ENCODE measurements around the gene CLIP4.

The CLIP4 gene

GRCh38 chr2:29114946-29115609 is at the start of gene CLIP4:
Gene CLIP4, plus strand, starts transcription at chr2:29115415. Its CDS starts 5,974 bp downstream, at chr2:29121389.
- Histone ChIP-seq H3K27ac (ENCODE audit: poor library complexity, severe bottlenecking) (peak within 1 kb of the TSS; percentile 98), H3K4me1 (ENCODE audit: insufficient read depth, poor library complexity, severe bottlenecking) (peaks cover 47% of the 10 kb centered on the region), H3K36me3 (ENCODE audit: low read depth) (peaks cover 10% of the 10 kb centered on the region; the same call in 1 of the 2 replicates), H3K9me3 (ENCODE audit: severe bottlenecking) (no peaks in the 10 kb centered on the region), H3K27me3 (ENCODE audit: insufficient read depth, poor library complexity, severe bottlenecking) (no peaks in the 10 kb centered on the region), H3K4me3 (ENCODE audit: severe bottlenecking) (peak within 1 kb of the TSS; percentile 54)
- TF ChIP-seq CTCF (IDR thresholded peaks at IDR 0.05; ENCODE audit: poor library complexity, severe bottlenecking), result no peak
- ATAC-seq (ENCODE audit: low read depth) (peak; percentile 11; the same call in 1 of the 3 replicates), DNase-seq (ENCODE audit: low spot score) (no peak)

GRCh38 chr2:29066271-29066860 is 48.8 kb upstream of the CLIP4 start:
- TF ChIP-seq CTCF (IDR thresholded peaks at IDR 0.05; ENCODE audit: poor library complexity, severe bottlenecking), result no peak
- H3K36me3 ChIP-seq (ENCODE audit: low read depth), result no peaks in the 10 kb centered on the region
- peaks cover 41% of the 10 kb centered on the region for H3K4me1 ChIP-seq (ENCODE audit: insufficient read depth, poor library complexity, severe bottlenecking)
- no peaks in the 10 kb centered on the region for H3K9me3 ChIP-seq (ENCODE audit: severe bottlenecking)
- no peak for DNase-seq (ENCODE audit: low spot score)
- no peaks in the 10 kb centered on the region for H3K27me3 ChIP-seq (ENCODE audit: insufficient read depth, poor library complexity, severe bottlenecking)
- no peak overlapping the region for H3K4me3 ChIP-seq (ENCODE audit: severe bottlenecking)
- no peak; the same call in 2 of the 3 replicates for ATAC-seq (ENCODE audit: low read depth)
- peak overlapping the region; percentile 33 for H3K27ac ChIP-seq (ENCODE audit: poor library complexity, severe bottlenecking)

GRCh38 chr2:29066997-29067605 is 48.1 kb upstream of the CLIP4 start:
- Histone ChIP-seq H3K36me3 (ENCODE audit: low read depth) (no peaks in the 10 kb centered on the region), H3K27me3 (ENCODE audit: insufficient read depth, poor library complexity, severe bottlenecking) (no peaks in the 10 kb centered on the region), H3K9me3 (ENCODE audit: severe bottlenecking) (no peaks in the 10 kb centered on the region), H3K4me3 (ENCODE audit: severe bottlenecking) (no peak overlapping the region), H3K27ac (ENCODE audit: poor library complexity, severe bottlenecking) (peak overlapping the region; percentile 33), H3K4me1 (ENCODE audit: insufficient read depth, poor library complexity, severe bottlenecking) (peaks cover 41% of the 10 kb centered on the region)
- TF ChIP-seq CTCF (IDR thresholded peaks at IDR 0.05; ENCODE audit: poor library complexity, severe bottlenecking), result no peak
- no peak for DNase-seq (ENCODE audit: low spot score)
- peak; percentile 57 for ATAC-seq (ENCODE audit: low read depth)

- DNase-seq (ENCODE audit: low spot score) (peak; percentile 88), ATAC-seq (ENCODE audit: low read depth) (peak; percentile 86)
- H3K9me3 ChIP-seq (ENCODE audit: severe bottlenecking), result no peaks in the 10 kb centered on the region
- peak overlapping the region; percentile 33 for H3K27ac ChIP-seq (ENCODE audit: poor library complexity, severe bottlenecking)
- no peaks in the 10 kb centered on the region for H3K27me3 ChIP-seq (ENCODE audit: insufficient read depth, poor library complexity, severe bottlenecking)
- no peaks in the 10 kb centered on the region for H3K36me3 ChIP-seq (ENCODE audit: low read depth)
- no peak for TF ChIP-seq CTCF (IDR thresholded peaks at IDR 0.05; ENCODE audit: poor library complexity, severe bottlenecking)
- no peak overlapping the region for H3K4me3 ChIP-seq (ENCODE audit: severe bottlenecking)
- H3K4me1 ChIP-seq (ENCODE audit: insufficient read depth, poor library complexity, severe bottlenecking), result peaks cover 41% of the 10 kb centered on the region
Observed at GRCh38 chr2:29068513-29068912, 46.7 kb upstream of the CLIP4 start.
